Keratinocyte (primary cell): ENCODE measurements around the gene DLGAP1.

Experiments used
- EZH2 ChIP-seq: IDR thresholded peaks from one replicate; pipeline ENCODE4 v1.6.1; 2012; ENCODE audit warnings: inconsistent platforms, mild to moderate bottlenecking, low read length, moderate library complexity
- TF ChIP-seq, protein P1 (sequence below), 3 experiments: IDR thresholded peaks in 1 of 3; conservative IDR thresholded peaks in 1 of 3; optimal IDR thresholded peaks in 1 of 3; 2 replicates in 2 of 3; 3 replicates in 1 of 3; pipeline versions ENCODE3 to v1.5.1; 2011; ENCODE audit warnings: low read length in 3 of 3, mild to moderate bottlenecking in 3 of 3, moderate library complexity in 2 of 3, control low read depth in 1 of 3, inconsistent platforms in 1 of 3; ENCODE audit not compliant: insufficient read depth in 2 of 3; ENCODE audit errors: extremely low read depth in 1 of 3

GRCh38 chr18:4181882-4182568, 273.1 kb downstream of the DLGAP1 start:
- TF ChIP-seq, protein P1, sequence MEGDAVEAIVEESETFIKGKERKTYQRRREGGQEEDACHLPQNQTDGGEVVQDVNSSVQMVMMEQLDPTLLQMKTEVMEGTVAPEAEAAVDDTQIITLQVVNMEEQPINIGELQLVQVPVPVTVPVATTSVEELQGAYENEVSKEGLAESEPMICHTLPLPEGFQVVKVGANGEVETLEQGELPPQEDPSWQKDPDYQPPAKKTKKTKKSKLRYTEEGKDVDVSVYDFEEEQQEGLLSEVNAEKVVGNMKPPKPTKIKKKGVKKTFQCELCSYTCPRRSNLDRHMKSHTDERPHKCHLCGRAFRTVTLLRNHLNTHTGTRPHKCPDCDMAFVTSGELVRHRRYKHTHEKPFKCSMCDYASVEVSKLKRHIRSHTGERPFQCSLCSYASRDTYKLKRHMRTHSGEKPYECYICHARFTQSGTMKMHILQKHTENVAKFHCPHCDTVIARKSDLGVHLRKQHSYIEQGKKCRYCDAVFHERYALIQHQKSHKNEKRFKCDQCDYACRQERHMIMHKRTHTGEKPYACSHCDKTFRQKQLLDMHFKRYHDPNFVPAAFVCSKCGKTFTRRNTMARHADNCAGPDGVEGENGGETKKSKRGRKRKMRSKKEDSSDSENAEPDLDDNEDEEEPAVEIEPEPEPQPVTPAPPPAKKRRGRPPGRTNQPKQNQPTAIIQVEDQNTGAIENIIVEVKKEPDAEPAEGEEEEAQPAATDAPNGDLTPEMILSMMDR (optimal IDR thresholded peaks at IDR 0.05 in 1 of 3, IDR thresholded peaks at IDR 0.05 in 1 of 3, conservative IDR thresholded peaks at IDR 0.05 in 1 of 3; ENCODE audit: extremely low read depth in 1 of 3, insufficient read depth in 2 of 3, low read length in 3 of 3), result no peak
- TF ChIP-seq EZH2, result no peak
